ENCODE data around the gene OR4D5.

OR4D5 gene

GRCh38 chr11:123939317-123939716 lies at the start of gene OR4D5:
Gene OR4D5 (plus strand): TSS chr11:123939617. CDS start chr11:123939617, 0 bp downstream.
- DNase-seq (ENCODE audit: low spot score) = no peak

- DNase-seq (ENCODE audit: low spot score) = no peak
Observed at GRCh38 chr11:123892031-123892430, 47.4 kb upstream of the OR4D5 start.

- DNase-seq (ENCODE audit: low spot score) = no peak
Observed at GRCh38 chr11:123899792-123900191, 39.6 kb upstream of the OR4D5 start.

DNA sequence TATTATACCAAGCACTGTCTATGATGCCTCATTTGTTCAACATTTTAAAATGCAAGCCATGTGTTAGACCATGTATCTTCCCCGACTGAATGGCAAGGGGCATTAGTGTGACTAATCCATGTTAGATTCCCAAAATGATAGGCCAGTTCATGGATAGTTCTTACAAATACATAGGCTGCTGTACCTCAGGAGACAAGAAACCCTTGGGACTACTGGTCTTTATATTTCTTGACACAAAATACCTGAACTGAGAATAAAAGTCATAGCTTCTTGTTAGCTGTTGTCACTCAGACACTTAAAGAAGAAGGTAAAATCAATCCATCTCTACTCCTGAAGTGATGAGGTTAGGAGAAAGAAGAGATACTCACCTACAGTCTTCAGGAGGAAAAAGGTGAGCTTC lies 37.5 kb upstream of the OR4D5 start, which contains the start of gene OR8D4:
OR8D4 (plus strand) TSS at position 301 of the 400 bp plus-strand sequence. CDS start 4,265 bp downstream, outside the sequence.
- DNase-seq (ENCODE audit: low spot score) = no peak

GRCh38 chr11:123903932-123904331 lies 35.5 kb upstream of the OR4D5 start:
- DNase-seq (ENCODE audit: low spot score) = no peak

GRCh38 chr11:123904932-123905331 lies 34.5 kb upstream of the OR4D5 start:
- DNase-seq (ENCODE audit: low spot score) = no peak

- no peak for DNase-seq (ENCODE audit: low spot score)
Observed at GRCh38 chr11:123905826-123906225, 33.6 kb upstream of the OR4D5 start.

DNA sequence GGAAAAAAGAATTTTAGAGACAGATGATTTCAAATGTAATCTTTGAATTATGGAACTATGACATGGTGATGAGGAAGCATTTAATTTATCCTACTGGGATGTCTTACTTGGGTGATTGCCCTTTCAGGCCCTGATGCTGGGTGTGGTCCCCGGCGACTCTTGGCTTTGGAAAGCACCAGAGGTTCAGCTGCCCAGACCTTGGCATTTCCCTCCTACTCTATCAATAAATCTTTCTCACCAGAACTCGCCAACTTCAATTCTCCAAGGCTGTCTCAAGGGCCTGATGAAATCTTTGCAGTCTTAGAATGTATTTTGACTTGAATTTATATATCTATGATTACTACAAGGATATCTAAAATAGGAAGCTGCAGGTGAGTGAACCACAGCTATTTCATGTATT lies 18.5 kb upstream of the OR4D5 start:
- no peak for DNase-seq (ENCODE audit: low spot score)

GRCh38 chr11:123924027-123924426 lies 15.4 kb upstream of the OR4D5 start:
- DNase-seq (ENCODE audit: low spot score) = no peak

- DNase-seq (ENCODE audit: low spot score) = no peak
Observed at GRCh38 chr11:123942413-123942812, 3.0 kb downstream of the OR4D5 start.

GRCh38 chr11:123943738-123944137 lies 4.3 kb downstream of the OR4D5 start, which contains the start of gene OR6T1:
Gene OR6T1 (minus strand): TSS chr11:123943838. CDS start chr11:123943838, 0 bp downstream.
- DNase-seq (ENCODE audit: low spot score) = no peak

DNA sequence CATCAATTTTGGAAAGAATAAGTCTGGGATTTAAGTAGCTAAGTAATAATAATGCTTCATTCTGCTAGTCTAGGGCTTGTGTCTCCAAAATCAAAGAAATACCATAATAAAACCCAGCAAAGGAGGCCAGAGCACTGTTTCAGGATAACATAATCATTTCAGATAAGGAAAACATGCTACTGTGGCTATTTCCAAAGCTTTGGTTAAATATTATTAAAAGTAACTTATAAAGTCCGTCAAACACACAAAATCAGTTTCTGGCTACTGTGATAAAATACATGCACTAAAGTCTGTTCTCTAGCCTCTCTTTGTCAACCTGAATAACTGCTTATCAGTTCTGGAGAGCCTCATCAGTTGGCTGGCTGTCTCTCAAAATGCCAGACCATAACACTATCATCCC lies 5.7 kb downstream of the OR4D5 start:
- no peak for DNase-seq (ENCODE audit: low spot score)

DNA sequence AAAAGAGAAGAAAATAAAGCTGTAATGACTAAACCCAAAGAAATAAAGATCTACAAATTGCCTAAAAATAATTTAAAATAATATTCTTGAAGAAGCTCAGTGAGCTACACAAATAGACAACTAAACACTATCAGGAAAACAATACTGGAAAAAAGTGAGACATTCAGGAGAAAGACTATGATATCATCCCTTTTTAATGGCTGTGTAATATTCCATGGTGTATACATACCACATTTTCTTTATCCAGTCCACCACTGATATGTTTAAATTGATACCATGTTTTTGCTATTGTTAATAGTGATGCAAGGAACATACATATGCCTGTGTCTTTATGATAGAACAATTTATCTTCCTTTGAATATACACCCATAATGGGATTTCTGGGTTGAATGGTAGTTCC lies 17.3 kb downstream of the OR4D5 start:
- DNase-seq (ENCODE audit: low spot score) = no peak

- DNase-seq (ENCODE audit: low spot score) = no peak
Observed at GRCh38 chr11:123973816-123974215, 34.4 kb downstream of the OR4D5 start.

GRCh38 chr11:123976770-123977560 lies 37.5 kb downstream of the OR4D5 start:
- DNase-seq (ENCODE audit: low spot score) = no peak

GRCh38 chr11:123977731-123978347 lies 38.4 kb downstream of the OR4D5 start, which contains the start of gene OR10S1:
Gene OR10S1 (minus strand): TSS chr11:123977781. CDS start chr11:123977664, 117 bp downstream.
- DNase-seq (ENCODE audit: low spot score) = no peak

DNA sequence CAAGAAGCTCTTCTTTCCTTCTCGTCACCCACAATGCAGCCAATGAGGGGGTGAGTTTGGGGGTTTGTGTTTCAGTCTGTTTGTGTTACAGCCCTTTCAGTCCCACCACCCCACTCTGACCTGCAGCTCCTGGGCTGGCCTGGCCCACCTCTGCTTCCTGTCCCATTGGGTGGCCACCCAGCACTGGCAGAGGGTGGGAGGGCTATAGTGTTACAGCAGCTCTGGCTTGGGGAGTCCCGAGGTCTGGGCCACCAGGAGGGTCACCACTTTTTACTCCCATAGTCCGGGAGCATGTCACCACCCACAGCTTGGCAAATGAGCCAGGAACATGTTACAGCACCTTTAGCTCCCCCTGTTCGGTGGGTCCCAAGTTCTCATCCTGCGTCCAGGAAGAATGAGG lies 39.9 kb downstream of the OR4D5 start:
- DNase-seq (ENCODE audit: low spot score) = no peak

Data from CD4-positive, alpha-beta T cell treated with Interleukin-15 for 4 hours (primary cell).